Fibroblast of the conjunctiva (primary cell): ENCODE data around the gene HK1.

Experiments
- DNase-seq: peaks from one replicate; pipeline ENCODE4 v3.0.0-alpha.2; 2010; ENCODE audit warnings: low read depth

Gene HK1

DNA sequence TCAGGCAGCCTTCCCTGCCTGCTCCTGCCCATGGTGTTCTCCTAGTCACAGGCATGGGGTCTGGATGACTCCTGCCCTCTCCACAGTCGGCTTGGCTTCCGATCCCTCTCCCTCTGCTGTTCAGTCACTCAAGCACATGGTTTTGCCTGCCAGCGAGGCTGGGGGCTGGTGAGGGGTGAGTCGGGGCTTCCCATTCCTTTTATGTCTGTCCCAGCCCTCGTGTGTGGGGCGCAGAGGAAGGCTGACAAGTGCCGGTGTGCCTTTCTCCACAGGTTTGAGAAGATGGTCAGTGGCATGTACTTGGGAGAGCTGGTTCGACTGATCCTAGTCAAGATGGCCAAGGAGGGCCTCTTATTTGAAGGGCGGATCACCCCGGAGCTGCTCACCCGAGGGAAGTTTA lies 98.4 kb downstream of the HK1 start:
- no peak for DNase-seq

DNA sequence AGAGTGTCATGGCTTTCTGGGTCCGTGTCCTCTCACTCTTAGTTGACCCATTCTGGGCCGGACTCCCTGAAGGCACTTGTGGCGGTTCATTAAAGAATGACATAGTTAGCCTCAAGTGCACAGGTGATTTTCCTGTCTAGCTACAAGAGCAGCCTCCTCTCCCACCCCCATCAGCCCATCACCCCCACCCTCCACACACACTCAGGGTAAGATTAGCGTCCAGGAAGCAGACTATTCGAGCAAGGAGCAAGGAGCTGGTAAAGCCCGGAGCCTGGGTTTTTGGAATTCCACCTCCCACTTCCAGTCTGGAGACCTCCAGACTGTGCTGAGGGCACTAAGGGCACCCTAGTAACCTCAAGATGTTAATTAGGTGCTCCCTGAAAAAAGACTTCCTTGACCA lies 98.9 kb downstream of the HK1 start:
- DNase-seq, result no peak

GRCh38 chr10:69377933-69378332 lies 99.6 kb downstream of the HK1 start:
- no peak for DNase-seq

DNA sequence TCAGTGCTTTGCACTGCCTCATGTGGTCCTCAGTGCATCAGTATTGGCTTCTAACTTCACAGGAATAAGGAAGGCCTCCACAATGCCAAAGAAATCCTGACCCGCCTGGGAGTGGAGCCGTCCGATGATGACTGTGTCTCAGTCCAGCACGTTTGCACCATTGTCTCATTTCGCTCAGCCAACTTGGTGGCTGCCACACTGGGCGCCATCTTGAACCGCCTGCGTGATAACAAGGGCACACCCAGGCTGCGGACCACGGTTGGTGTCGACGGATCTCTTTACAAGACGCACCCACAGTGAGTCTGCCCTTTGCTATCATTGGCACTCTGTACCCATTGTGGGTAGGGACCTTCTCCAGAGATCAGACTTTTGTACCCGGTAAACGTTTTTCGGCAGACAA lies 101.5 kb downstream of the HK1 start:
- no peak for DNase-seq

GRCh38 chr10:69382382-69383117 lies 104.3 kb downstream of the HK1 start:
- DNase-seq, result peak; percentile 32

- DNase-seq, result peak; percentile 29
Observed at GRCh38 chr10:69383558-69383957, 105.3 kb downstream of the HK1 start.

GRCh38 chr10:69384320-69384719 lies 106.0 kb downstream of the HK1 start:
- no peak for DNase-seq

GRCh38 chr10:69385454-69386350 lies 107.4 kb downstream of the HK1 start:
- DNase-seq, result no peak

DNA sequence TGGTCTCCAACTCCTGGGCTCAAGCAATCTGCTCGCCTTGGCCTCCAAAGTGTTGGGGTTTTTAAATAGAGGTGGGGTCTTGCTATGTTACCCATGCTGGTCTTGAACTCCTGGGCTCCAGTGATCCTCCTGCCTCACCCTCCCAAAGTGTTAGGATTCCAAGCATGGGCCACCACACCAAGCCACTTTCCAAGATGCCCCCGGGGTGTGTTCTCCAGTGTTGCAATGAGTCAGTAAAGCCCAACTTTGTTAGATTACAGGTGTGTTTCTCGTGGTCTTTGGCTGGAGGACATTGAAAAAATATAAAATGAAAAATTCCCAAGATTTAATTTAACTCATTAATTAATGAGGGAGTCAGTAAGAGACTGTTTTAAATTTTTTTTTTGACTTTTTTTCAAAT lies 109.2 kb downstream of the HK1 start:
- no peak for DNase-seq

- no peak for DNase-seq
Observed at GRCh38 chr10:69388488-69388887, 110.2 kb downstream of the HK1 start.

GRCh38 chr10:69389827-69390490 lies 111.7 kb downstream of the HK1 start:
- peak; percentile 45 for DNase-seq

DNA sequence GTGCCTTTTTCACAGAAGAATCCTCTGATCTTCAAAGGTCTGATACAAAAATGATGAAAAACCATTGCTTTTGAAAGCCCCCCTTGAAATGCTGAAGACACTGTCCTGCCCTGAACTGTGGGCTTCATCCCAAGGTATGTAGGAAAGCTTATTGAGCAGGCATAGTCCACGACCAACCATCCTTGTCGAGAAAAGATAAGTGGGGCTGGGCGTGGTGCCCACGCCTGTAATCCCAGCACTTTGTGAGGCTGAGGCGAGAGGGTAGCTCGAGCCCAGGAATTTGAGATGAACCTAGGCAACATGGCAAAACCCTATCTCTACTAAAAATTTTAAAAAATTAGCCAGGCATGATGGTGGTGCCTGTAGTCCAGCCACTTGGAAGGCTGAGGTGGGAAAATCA lies 112.9 kb downstream of the HK1 start:
- DNase-seq, result no peak

DNA sequence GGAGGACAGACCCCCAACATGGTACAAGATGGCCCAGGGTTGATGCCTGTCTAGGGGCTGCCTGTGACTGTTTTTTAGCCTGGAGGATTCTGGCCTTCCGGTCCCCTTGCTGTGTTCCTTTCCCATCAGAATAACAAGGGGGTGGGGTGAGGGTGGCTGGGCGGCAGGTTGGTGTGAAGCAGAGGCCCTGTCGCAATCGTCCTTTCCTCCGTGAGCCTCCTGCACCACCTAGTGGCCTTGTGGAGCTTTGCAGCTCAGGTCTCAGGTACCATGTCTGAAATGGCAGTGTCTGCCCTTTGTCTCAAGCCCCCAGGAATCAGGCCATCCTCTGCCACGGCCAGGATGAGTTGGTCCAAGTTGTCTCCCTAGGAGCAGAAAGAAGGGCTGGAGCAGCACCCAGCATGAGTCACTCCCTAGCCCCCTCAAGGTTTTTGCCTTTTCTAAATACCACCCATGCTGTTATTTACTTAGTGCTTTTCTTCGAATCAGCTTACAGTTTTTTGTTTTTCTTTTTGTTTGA lies 114.2 kb downstream of the HK1 start:
- peak; percentile 64 for DNase-seq

- DNase-seq, result no peak
Observed at GRCh38 chr10:69394020-69394419, 115.7 kb downstream of the HK1 start.

- DNase-seq, result no peak
Observed at GRCh38 chr10:69397972-69398371, 119.7 kb downstream of the HK1 start.

DNA sequence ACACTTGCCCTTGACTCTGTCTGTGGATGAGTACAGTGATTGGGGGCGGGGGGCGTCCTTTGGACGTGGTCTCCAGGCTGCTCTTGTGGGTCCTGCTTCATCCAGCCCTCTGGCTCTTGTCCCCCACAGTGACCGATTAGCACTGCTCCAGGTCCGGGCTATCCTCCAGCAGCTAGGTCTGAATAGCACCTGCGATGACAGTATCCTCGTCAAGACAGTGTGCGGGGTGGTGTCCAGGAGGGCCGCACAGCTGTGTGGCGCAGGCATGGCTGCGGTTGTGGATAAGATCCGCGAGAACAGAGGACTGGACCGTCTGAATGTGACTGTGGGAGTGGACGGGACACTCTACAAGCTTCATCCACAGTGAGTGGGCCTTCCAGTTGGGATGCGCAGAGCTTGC lies 120.2 kb downstream of the HK1 start:
- DNase-seq, result no peak

DNA sequence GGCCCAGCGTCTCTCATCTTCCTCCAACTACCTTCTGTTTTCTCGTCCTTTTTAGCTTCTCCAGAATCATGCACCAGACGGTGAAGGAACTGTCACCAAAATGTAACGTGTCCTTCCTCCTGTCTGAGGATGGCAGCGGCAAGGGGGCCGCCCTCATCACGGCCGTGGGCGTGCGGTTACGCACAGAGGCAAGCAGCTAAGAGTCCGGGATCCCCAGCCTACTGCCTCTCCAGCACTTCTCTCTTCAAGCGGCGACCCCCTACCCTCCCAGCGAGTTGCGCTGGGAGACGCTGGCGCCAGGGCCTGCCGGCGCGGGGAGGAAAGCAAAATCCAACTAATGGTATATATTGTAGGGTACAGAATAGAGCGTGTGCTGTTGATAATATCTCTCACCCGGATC lies 122.6 kb downstream of the HK1 start:
- no peak for DNase-seq

GRCh38 chr10:69401416-69401815 lies 123.1 kb downstream of the HK1 start:
- DNase-seq, result no peak

DNA sequence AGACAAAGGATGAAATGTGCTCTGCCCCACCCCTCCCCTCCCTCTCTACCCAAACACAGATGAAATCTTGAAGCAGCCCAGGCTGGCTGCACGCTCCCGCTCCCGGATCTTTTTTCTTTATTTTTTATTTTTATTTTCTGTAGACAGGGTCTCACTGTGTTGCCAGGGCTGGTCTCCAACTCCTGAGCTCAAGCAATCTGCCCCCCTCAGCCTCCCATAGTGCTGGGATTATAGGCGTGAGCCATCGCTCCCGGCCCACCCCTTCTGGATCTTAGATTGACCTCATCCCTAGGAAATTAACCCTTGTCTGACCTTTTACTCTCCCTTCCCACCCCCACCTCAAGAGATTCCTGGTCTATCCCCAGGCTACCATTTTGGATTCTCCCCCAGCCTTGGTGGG lies 124.1 kb downstream of the HK1 start:
- no peak for DNase-seq

DNA sequence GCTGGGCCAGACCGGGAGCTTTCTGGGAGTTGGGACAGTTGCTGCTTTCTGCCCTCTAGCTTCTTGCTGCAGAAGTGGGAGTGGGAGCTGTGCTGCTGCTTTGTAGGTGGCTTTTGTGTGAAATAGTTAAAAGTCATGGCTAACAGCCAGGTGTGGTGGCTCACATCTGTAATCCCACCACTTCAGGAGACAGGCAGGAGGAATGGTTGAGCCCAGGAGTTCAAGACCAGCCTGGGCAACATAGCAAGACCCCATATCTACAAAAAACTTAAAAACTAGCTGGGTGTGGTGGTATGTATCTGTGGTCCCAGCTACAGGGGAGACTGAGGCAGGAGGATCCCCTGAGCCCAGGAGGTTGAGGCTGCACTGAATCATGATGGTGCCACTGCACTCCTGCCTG lies 124.8 kb downstream of the HK1 start:
- DNase-seq, result no peak

DNA sequence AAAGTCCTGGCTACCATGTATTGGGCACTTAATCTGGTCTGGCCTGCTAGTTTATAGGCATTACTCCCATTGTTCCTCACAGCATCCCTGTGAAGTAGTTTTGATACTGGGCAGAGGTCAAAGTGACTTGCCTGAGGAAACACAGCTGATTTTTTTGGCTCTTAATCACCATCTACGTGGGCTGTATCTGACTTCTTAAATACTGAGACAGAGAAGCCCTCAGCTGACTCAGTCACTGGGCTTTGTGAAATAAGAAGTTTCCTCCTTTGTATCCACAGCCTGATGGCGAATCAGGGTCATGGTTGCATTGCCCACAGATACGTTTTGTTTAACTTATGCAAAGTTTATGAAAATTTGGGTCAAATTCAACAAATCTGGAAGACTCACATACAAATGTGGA lies 125.2 kb downstream of the HK1 start:
- no peak for DNase-seq

- DNase-seq, result no peak
Observed at GRCh38 chr10:69404786-69405185, 126.5 kb downstream of the HK1 start.

- no peak for DNase-seq
Observed at GRCh38 chr10:69405221-69405620, 126.9 kb downstream of the HK1 start.
